Mononuclear cell (primary cell): Measurements from ENCODE around the gene OCEL1. TPM values are rescaled to one million over a fixed set of nuclear protein-coding genes. Genes with fewer than 3 reads are reported as not detected.
"Not testable (repeated sequence)": the region's sequence is repeated elsewhere in the genome, so short reads cannot be mapped to it uniquely, and the experiment has no call there.

Experiments used
- H3K27me3 ChIP-seq: 2 replicates; pipeline ENCODE4 v1.6.0; 2011; ENCODE audit warnings: low read length, control low read depth; ENCODE audit not compliant: insufficient read depth
- H3K4me1 ChIP-seq: 2 replicates; pipeline ENCODE4 v1.5.1; 2011; ENCODE audit warnings: mild to moderate bottlenecking, low read length, control low read depth; ENCODE audit not compliant: insufficient read depth
- H3K4me3 ChIP-seq: 2 replicates; pipeline ENCODE4 v1.5.1; 2011; ENCODE audit warnings: mild to moderate bottlenecking, low read length, moderate library complexity
- H3K9me3 ChIP-seq: 2 replicates; pipeline ENCODE4 v1.5.1; 2011; ENCODE audit warnings: low read depth, mild to moderate bottlenecking, control low read depth, low read length
- total RNA-seq: library from RNA; depleted of rRNA; stranded (reverse); fragments of >200 nt; gene quantifications from one replicate; pipeline ENCODE4 v1.2.3, GENCODE V29; 2012

OCEL1 gene
- total RNA-seq, 1 donor: 2.1 TPM

GRCh38 chr19:17259934-17260333 lies 33.9 kb downstream of the OCEL1 start:
- Histone ChIP-seq H3K4me3 (no peak overlapping the region), H3K4me1 (peaks cover 1% of the 10 kb centered on the region), H3K27me3 (no peaks in the 10 kb centered on the region), H3K9me3 (no peaks in the 10 kb centered on the region)

- Histone ChIP-seq H3K4me1 (peaks cover 4% of the 10 kb centered on the region), H3K27me3 (no peaks in the 10 kb centered on the region), H3K4me3 (no peak overlapping the region), H3K9me3 (no peaks in the 10 kb centered on the region)
Observed at GRCh38 chr19:17260842-17261325, 34.9 kb downstream of the OCEL1 start.

GRCh38 chr19:17262557-17262956 lies 36.5 kb downstream of the OCEL1 start:
- H3K4me1 ChIP-seq: peaks cover 14% of the 10 kb centered on the region
- H3K4me3 ChIP-seq: no peak overlapping the region
- H3K27me3 ChIP-seq: no peaks in the 10 kb centered on the region
- H3K9me3 ChIP-seq: no peaks in the 10 kb centered on the region

- Histone ChIP-seq H3K9me3 (no peaks in the 10 kb centered on the region), H3K4me3 (no peak overlapping the region)
Observed at GRCh38 chr19:17263712-17264640, 38.0 kb downstream of the OCEL1 start.

GRCh38 chr19:17264641-17264979 lies 38.6 kb downstream of the OCEL1 start, which contains the start of gene USHBP1:
Gene USHBP1, minus strand, starts transcription at chr19:17264745. Its CDS starts 446 bp downstream, at chr19:17264299.
- H3K4me3 ChIP-seq: no peak within 1 kb of the TSS

More at GRCh38 chr19:17263712-17264640, 38.0 kb downstream of the OCEL1 start:
- Histone ChIP-seq H3K27me3 (no peaks in the 10 kb centered on the region), H3K4me1 (peaks cover 25% of the 10 kb centered on the region)

GRCh38 chr19:17266026-17266425 lies 40.0 kb downstream of the OCEL1 start:
- Histone ChIP-seq H3K4me1 (peaks cover 25% of the 10 kb centered on the region), H3K27me3 (no peaks in the 10 kb centered on the region), H3K9me3 (no peaks in the 10 kb centered on the region), H3K4me3 (no peak overlapping the region)

More at GRCh38 chr19:17264641-17264979, 38.6 kb downstream of the OCEL1 start, which contains the start of gene USHBP1:
- peaks cover 25% of the 10 kb centered on the region for H3K4me1 ChIP-seq
- H3K9me3 ChIP-seq: no peaks in the 10 kb centered on the region
- H3K27me3 ChIP-seq: no peaks in the 10 kb centered on the region

- Histone ChIP-seq H3K27me3 (no peaks in the 10 kb centered on the region), H3K4me1 (peaks cover 25% of the 10 kb centered on the region), H3K4me3 (no peak overlapping the region), H3K9me3 (no peaks in the 10 kb centered on the region)
Observed at GRCh38 chr19:17266589-17266974, 40.6 kb downstream of the OCEL1 start.

GRCh38 chr19:17266975-17267788 lies 41.2 kb downstream of the OCEL1 start, which contains the start of gene BABAM1:
Gene BABAM1, plus strand, starts transcription at chr19:17267443. Its CDS starts 1,364 bp downstream, at chr19:17268807.
- Histone ChIP-seq H3K4me3 (peak within 1 kb of the TSS; percentile 94), H3K27me3 (no peaks in the 10 kb centered on the region), H3K9me3 (no peaks in the 10 kb centered on the region), H3K4me1 (peaks cover 25% of the 10 kb centered on the region)

GRCh38 chr19:17268754-17269153 lies 42.7 kb downstream of the OCEL1 start:
- no peaks in the 10 kb centered on the region for H3K9me3 ChIP-seq
- no peak overlapping the region for H3K4me3 ChIP-seq
- H3K27me3 ChIP-seq: no peaks in the 10 kb centered on the region
- H3K4me1 ChIP-seq: peaks cover 25% of the 10 kb centered on the region

GRCh38 chr19:17274892-17275291 lies 48.9 kb downstream of the OCEL1 start:
- H3K9me3 ChIP-seq, H3K4me1 ChIP-seq, H3K27me3 ChIP-seq, H3K4me3 ChIP-seq: not testable (repeated sequence)

GRCh38 chr19:17275441-17276175 lies 49.6 kb downstream of the OCEL1 start:
- Histone ChIP-seq H3K4me1 (no peaks in the 10 kb centered on the region), H3K4me3 (no peak overlapping the region), H3K9me3 (no peaks in the 10 kb centered on the region), H3K27me3 (no peaks in the 10 kb centered on the region)

Other genes starting within 250 kb of the OCEL1 start
- gene CPAMD8, start 199.4 kb upstream of the OCEL1 start, total RNA-seq: 4.0 TPM
- gene HAUS8, start 150.8 kb upstream of the OCEL1 start, total RNA-seq: 9.3 TPM
- gene MYO9B, start 150.4 kb upstream of the OCEL1 start, total RNA-seq: 197 TPM
- gene USE1, start 10.9 kb upstream of the OCEL1 start, total RNA-seq: 8.6 TPM
- gene NR2F6, start 19.7 kb downstream of the OCEL1 start, total RNA-seq: 2.1 TPM
- gene USHBP1, start 38.5 kb downstream of the OCEL1 start, total RNA-seq: under 0.01 TPM
- gene BABAM1, start 41.2 kb downstream of the OCEL1 start, total RNA-seq: 27.3 TPM
- 0.94 TPM for gene ANKLE1, start 55.7 kb downstream of the OCEL1 start, total RNA-seq
- gene ABHD8, start 77.2 kb downstream of the OCEL1 start, total RNA-seq: 4.9 TPM
- 22.8 TPM for gene MRPL34, start 79.6 kb downstream of the OCEL1 start, total RNA-seq
- gene DDA1, start 83.3 kb downstream of the OCEL1 start, total RNA-seq: 13.7 TPM
- gene ANO8, start 108.6 kb downstream of the OCEL1 start, total RNA-seq: 5.5 TPM
- gene GTPBP3, start 111.3 kb downstream of the OCEL1 start, total RNA-seq: 11.3 TPM
- 0.63 TPM for gene PLVAP, start 151.1 kb downstream of the OCEL1 start, total RNA-seq
- 0.42 TPM for gene CCDC194, start 168.0 kb downstream of the OCEL1 start, total RNA-seq
- gene BST2, start 179.4 kb downstream of the OCEL1 start, total RNA-seq: 25.1 TPM
- 13.1 TPM for gene MVB12A, start 193.8 kb downstream of the OCEL1 start, total RNA-seq
- gene TMEM221, start 222.4 kb downstream of the OCEL1 start, total RNA-seq: not detected
- gene NXNL1, start 234.7 kb downstream of the OCEL1 start, total RNA-seq: not detected
- gene SLC27A1, start 244.3 kb downstream of the OCEL1 start, total RNA-seq: 5.8 TPM